ENCODE data around the gene CCNE1. TPM values are rescaled to one million over a fixed set of nuclear protein-coding genes. Genes with fewer than 3 reads are reported as not detected.

CCNE1 gene
- total RNA-seq, 1 experiment from 2014 or later = 26.4 TPM

- Histone ChIP-seq H3K27me3 (ENCODE audit: control insufficient read depth, insufficient read depth, low read length) (no peaks in the 10 kb centered on the region), H3K36me3 (ENCODE audit: control insufficient read depth, insufficient read depth, low read length) (no peaks in the 10 kb centered on the region), H3K27ac (ENCODE audit: low read length) (no peak overlapping the region), H3K9me3 (ENCODE audit: control insufficient read depth, insufficient read depth, low read depth, low read length) (no peaks in the 10 kb centered on the region), H3K4me3 (ENCODE audit: low read depth in 2 of 2, low read length in 2 of 2) (no peak overlapping the region), H3K4me1 (ENCODE audit: control insufficient read depth, insufficient read depth, low read length) (peaks cover 7% of the 10 kb centered on the region; the same call in 1 of the 2 replicates)
- intact Hi-C loops (cut with micrococcal nuclease; ENCODE audit: unreplicated experiment) = no loop called here
- ChIA-PET CTCF (no interaction called here), POLR2A (no interaction called here)
- TF ChIP-seq REST (IDR thresholded peaks at IDR 0.05; ENCODE audit: insufficient read depth in 1 of 2, low read depth in 2 of 2, low read length in 1 of 2) = no peak
- TF ChIP-seq SIN3A (IDR thresholded peaks at IDR 0.05; ENCODE audit: borderline replicate concordance, insufficient read depth, low read depth, low read length) = no peak
- TF ChIP-seq, protein P1, sequence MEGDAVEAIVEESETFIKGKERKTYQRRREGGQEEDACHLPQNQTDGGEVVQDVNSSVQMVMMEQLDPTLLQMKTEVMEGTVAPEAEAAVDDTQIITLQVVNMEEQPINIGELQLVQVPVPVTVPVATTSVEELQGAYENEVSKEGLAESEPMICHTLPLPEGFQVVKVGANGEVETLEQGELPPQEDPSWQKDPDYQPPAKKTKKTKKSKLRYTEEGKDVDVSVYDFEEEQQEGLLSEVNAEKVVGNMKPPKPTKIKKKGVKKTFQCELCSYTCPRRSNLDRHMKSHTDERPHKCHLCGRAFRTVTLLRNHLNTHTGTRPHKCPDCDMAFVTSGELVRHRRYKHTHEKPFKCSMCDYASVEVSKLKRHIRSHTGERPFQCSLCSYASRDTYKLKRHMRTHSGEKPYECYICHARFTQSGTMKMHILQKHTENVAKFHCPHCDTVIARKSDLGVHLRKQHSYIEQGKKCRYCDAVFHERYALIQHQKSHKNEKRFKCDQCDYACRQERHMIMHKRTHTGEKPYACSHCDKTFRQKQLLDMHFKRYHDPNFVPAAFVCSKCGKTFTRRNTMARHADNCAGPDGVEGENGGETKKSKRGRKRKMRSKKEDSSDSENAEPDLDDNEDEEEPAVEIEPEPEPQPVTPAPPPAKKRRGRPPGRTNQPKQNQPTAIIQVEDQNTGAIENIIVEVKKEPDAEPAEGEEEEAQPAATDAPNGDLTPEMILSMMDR (IDR thresholded peaks at IDR 0.05) = no peak
- no peak for TF ChIP-seq POLR2AphosphoS5 (IDR thresholded peaks at IDR 0.05; ENCODE audit: low read depth, low read length)
- TF ChIP-seq TCF7L2 (IDR thresholded peaks at IDR 0.05; ENCODE audit: low read depth, low read length) = no peak
- no TSS peak for BruUV-seq (replicated peaks)
- in situ Hi-C loops (cut with HindIII; ENCODE audit: low pct_unique_long_range_greater_than_20kb, low sequenced_read_pairs) = no loop called here
- ATAC-seq (no peak), DNase-seq (ENCODE audit: low read depth, low spot score) (no peak)
These were observed 24.6 kb downstream of the CCNE1 start for GRCh38 chr19:29836409-29836825.

GRCh38 chr19:29837448-29837981 lies 25.7 kb downstream of the CCNE1 start:
- no peak overlapping the region for H3K4me3 ChIP-seq (ENCODE audit: low read depth in 2 of 2, low read length in 2 of 2)
- H3K27me3 ChIP-seq (ENCODE audit: control insufficient read depth, insufficient read depth, low read length) = no peaks in the 10 kb centered on the region
- intact Hi-C loops (cut with micrococcal nuclease; ENCODE audit: unreplicated experiment) = no loop called here
- POLR2A ChIA-PET = no interaction called here
- DNase-seq (ENCODE audit: low read depth, low spot score) = no peak
- H3K27ac ChIP-seq (ENCODE audit: low read length) = no peak overlapping the region
- peaks cover 10% of the 10 kb centered on the region; the same call in 1 of the 2 replicates for H3K4me1 ChIP-seq (ENCODE audit: control insufficient read depth, insufficient read depth, low read length)
- H3K36me3 ChIP-seq (ENCODE audit: control insufficient read depth, insufficient read depth, low read length) = no peaks in the 10 kb centered on the region
- no peak for ATAC-seq
- BruUV-seq (replicated peaks) = no TSS peak
- in situ Hi-C loops (cut with HindIII; ENCODE audit: low pct_unique_long_range_greater_than_20kb, low sequenced_read_pairs) = no loop called here
- TF ChIP-seq POLR2AphosphoS5 (IDR thresholded peaks at IDR 0.05; ENCODE audit: low read depth, low read length) (no peak), TCF7L2 (IDR thresholded peaks at IDR 0.05; ENCODE audit: low read depth, low read length) (no peak), SIN3A (IDR thresholded peaks at IDR 0.05; ENCODE audit: borderline replicate concordance, insufficient read depth, low read depth, low read length) (no peak), REST (IDR thresholded peaks at IDR 0.05; ENCODE audit: insufficient read depth in 1 of 2, low read depth in 2 of 2, low read length in 1 of 2) (no peak)
- TF ChIP-seq, protein P1 (IDR thresholded peaks at IDR 0.05) = no peak
- CTCF ChIA-PET = no interaction called here
- H3K9me3 ChIP-seq (ENCODE audit: control insufficient read depth, insufficient read depth, low read depth, low read length) = no peaks in the 10 kb centered on the region
